K562 treated with DMSO at 1 percent for 12 hours (cell line): ENCODE data around the gene IGFL4. TPM values are rescaled to one million over a fixed set of nuclear protein-coding genes. Genes with fewer than 3 reads are reported as not detected.

Source experiments
- total RNA-seq: library from RNA; unstranded; fragments of 300-600 nt; gene quantifications from 2 replicates; pipeline ENCODE4 v1.2.3, GENCODE V29; 2022; ENCODE audit not compliant: insufficient read depth

The IGFL4 gene
- total RNA-seq = 0.30 TPM in 1 of 2 replicates, not detected in the other

GRCh38 chr19:46040952-46041500 lies at the start of gene IGFL4:
TSS of gene IGFL4 (minus strand) at chr19:46041002. CDS start at chr19:46040962, 40 bp downstream.

GRCh38 chr19:46022431-46023310 lies 18.1 kb downstream of the IGFL4 start, which contains the start of gene PGLYRP1:
TSS of gene PGLYRP1 (minus strand) at chr19:46023053. CDS start at chr19:46023021, 32 bp downstream.

DNA sequence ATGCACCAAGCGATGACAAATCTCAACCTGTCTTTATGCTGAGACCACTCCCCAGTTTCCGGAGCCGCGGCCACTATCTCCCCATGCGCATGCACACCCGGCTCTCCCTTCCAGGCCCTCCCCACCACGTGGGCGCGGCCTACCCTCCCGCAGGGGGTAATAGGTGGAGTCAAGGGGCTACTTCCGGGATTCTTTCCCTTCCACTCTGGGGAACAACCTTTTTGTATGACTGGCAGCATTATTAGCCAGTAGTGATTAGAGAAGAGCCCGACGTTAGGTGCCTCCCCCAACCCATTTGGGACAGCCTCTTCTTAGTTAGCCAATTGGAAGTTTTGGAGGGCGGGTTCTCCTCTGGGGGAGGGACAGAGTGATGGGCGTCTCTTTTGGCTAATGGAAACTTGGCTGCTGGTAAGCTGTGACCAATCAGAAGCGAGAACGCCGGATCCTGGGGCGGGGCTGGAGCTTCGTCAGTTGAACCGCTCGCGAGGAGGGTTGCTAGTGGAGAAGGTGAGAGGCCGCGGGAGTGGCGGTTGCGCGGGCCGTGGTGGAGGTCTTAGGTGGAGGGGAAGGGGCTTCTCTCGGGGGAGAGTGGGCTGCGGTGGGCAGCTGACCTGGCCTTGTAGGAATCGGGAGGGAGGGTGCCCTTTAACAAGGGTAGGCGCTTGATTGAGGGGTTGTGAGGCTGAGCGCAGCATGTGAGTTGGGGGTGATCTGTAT lies 45.6 kb downstream of the IGFL4 start, which contains the start of gene CCDC61:
TSS of gene CCDC61 (plus strand) at position 470 of the 717 bp plus-strand sequence. CDS start 7,552 bp downstream, outside the sequence.

Other genes starting within 250 kb of the IGFL4 start
- gene DMWD, start 248.2 kb downstream of the IGFL4 start, total RNA-seq = 16.9 and 47.7 TPM in 2 replicates
- not detected in 2 replicates for gene RSPH6A, start 225.7 kb downstream of the IGFL4 start, total RNA-seq
- gene SYMPK, start 177.9 kb downstream of the IGFL4 start, total RNA-seq = 73.8 and 84.3 TPM in 2 replicates
- gene FOXA3, start 176.7 kb downstream of the IGFL4 start, total RNA-seq = 6.2 and 6.6 TPM in 2 replicates
- gene IRF2BP1, start 154.9 kb downstream of the IGFL4 start, total RNA-seq = 49.2 and 50.1 TPM in 2 replicates
- gene MYPOP, start 138.4 kb downstream of the IGFL4 start, total RNA-seq = 12.5 and 13.2 TPM in 2 replicates
- gene NANOS2, start 126.2 kb downstream of the IGFL4 start, total RNA-seq = not detected in 2 replicates
- not detected in 2 replicates for gene NOVA2, start 67.1 kb downstream of the IGFL4 start, total RNA-seq
- gene CCDC61, start 45.5 kb downstream of the IGFL4 start, total RNA-seq = 9.1 and 10.3 TPM in 2 replicates
- not detected in 2 replicates for gene PGLYRP1, start 17.9 kb downstream of the IGFL4 start, total RNA-seq
- not detected in 2 replicates for gene IGFL3, start 83.7 kb upstream of the IGFL4 start, total RNA-seq
- gene IGFL2, start 107.2 kb upstream of the IGFL4 start, total RNA-seq = 9.1 and 12.6 TPM in 2 replicates
- not detected in 2 replicates for gene IGFL1, start 188.7 kb upstream of the IGFL4 start, total RNA-seq